DMS 273 (cell line): ENCODE measurements around the gene DNAH3.
"Not testable (repeated sequence)": the region's sequence is repeated elsewhere in the genome, so short reads cannot be mapped to it uniquely, and the experiment has no call there.

Source experiments
- DNase-seq: peaks from one replicate; lab custom pipeline; 2025; ENCODE audit not compliant: unreplicated experiment; lab: John Stamatoyannopoulos, UW

The DNAH3 gene

DNA sequence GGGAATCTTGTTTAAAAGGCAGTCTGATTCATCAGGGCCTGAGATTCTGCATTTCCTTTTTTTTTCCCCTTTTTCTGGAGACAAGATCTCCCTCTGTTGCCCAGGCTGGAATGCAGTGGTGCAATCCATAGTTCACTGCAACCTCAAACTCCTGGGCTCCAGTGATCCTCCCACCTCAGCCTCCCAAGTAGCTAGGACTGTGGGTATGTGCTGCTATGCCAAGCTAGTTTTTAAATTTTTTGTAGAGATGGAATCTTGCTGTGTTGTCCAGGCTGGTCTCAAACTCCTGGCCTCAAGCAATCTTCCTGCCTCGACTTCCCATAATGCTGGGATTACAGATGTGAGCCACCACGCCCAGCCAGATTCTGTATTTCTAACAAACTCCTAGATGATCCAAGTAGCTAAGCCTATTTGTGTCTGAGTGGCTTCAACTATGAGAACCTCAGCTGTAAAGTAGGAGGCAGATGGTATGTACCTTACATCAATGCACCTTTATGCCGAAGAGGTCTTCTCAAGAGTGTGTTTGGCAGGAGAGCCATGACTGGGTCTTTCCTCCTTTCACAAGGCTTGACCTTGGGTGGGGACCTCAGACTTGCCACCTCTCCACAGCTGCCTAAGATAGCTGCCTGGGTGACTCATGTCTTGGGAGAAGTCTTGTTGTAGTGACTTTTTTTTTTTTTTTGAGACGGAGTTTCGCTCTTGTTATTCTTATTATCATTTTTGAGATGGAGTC is 18.8 kb upstream of the DNAH3 start:
- no peak for DNase-seq

DNA sequence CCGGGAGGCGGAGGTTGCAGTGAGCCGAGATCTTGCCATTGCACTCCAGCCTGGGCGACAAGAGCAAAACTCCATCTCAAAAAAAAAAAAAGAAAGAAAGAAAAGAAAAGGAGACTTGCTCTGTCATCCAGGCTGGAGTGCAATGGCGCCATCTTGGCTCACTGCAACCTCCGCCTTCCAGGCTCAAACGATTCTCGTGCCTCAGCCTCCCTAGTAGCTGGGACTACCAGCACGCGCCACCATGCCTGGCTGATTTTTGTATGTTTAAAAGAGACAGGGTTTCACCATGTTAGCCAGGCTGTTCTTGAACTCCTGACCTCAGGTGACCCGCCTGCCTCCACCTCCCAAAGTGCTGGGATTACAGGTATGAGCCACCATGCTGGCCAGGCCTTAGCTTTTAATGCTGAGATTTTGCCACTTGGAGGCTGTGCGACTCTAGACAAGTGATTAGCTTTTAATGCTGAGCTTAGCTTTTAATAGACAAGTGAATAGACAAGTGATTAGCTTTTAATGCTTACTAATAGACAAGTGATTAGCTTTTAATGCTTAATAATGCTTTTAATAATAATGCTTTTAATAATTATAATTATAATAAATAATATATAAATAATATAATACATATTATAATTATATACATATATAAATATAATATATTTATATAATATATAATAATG is 17.4 kb upstream of the DNAH3 start:
- DNase-seq, result no peak

DNA sequence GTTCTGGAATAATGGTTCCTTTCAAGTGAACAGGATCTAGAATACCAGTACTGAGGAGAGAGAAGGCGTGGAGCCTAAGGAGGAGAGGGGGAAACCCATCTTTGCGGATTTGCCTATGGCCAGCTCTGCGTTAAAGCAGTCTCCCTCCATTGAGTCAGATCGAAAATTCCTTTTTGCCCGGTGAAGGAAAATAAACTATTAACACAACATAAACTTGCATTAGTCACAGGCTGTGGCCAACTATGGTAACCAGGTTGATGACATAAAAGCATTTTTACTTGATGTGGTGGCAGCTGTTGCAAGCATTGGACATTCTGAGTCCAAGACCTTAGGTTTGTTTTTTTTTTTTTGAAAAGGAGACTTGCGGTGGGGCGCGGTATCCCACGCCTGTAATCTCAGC is 16.7 kb upstream of the DNAH3 start:
- no peak for DNase-seq

DNA sequence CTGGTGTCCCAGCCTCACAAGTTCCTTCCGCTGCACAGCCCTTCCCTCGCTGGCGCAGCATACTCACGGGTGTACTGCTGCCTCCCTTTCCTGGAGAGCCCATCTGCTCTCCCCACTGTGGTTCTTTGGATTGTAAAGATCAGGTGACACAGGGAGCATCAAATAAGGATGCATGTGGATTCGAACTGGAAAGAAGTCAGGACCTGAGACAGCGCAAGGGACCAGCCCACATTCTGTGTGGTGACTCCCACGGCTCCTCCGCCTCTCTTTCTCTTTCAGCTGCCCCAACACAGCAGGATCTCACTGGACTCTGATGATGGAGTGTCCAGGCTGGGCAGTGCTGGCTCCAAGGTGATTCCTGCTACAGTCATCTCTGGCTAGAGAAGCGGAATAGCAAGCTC is 15.9 kb upstream of the DNAH3 start:
- peak; percentile 10 for DNase-seq

DNA sequence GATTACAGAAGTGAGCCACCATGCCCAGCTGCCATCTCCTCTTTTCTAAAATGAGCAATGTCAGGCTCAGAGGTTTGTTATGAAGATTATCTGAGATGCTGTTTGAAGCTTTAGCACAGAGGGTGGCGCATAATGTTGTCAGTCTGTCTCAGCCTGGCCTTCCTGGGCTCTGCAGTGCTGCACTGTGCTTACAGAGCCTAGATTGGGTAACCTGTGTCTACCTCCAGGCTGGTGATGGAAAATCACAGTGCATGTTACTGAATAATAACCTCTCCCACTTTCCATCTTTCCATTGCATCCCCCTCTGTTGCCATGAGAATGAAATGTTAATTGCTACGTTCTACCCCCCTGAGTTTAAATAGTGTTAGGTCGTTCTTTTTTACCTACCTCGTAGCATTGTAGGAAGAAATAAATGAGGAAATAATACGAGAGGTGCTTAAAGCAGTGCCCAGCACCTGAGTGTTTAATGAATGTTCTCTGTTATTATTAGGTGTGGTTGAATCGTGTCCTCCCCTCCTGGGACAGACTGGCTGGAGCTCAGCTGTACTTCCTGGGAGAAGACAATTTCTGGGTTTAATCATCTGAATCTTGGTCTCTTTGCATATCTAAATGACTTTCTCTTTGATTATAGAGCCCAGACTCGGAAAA is 14.0 kb upstream of the DNAH3 start:
- DNase-seq, result no peak

DNA sequence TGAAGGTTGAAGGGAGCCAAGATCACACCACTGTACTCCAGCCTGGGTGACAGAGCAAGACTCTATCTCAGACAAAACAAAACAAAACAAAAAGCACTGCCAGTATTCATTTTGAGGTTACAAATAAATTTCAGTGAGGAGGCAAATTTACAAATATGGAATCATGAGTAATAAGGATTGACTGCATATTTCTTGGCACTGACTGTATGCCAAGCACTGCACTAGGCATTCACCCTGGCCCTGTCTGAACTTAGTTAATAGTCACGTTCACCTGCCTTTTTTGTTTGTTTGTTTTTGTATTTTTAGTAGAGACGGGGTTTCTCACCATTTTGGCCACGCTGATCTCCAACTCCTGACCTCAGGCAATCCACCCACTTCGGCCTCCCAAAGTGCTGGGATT is 12.9 kb upstream of the DNAH3 start:
- no peak for DNase-seq

DNA sequence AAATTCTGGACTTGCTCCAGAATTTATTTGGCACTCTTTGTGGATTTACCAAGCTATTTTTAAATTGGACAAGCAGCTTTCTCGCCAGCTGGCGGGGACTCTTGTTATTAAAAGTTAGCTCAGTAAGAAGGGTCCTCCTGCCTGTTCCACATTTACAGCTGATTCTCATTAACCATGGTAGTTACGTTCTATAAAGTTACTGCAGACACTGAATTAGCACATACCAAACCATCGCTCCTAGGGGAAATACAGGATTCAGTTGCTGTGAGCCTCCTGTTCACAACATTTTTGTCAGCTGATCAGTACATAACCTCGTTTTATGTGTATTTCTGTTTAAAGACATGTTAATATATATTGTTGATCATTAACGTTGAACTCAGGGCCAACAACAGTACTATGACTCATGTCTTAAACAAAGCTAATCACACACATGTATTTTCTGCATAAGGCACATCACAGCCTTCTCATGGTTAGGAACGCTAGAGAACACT is 12.1 kb upstream of the DNAH3 start:
- peak; percentile 79 for DNase-seq

DNA sequence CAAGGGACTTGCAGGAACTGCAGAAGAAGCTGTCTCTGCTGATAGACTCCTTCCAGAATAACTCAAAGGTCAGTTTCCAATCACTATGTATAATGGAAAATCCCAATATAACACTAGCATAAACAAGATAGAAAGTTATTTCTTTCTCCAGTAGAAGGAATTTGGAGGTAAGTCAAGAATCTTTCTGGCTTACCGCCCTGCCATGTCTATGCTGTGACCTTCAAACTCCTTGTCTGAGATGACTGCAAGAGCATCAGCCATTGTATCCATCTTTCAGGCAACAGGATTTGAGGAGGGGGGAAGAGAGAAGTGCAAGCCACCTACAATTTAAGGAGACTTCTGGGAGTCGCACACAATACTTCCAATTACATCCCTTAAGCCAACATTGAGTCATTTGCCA is 10.6 kb upstream of the DNAH3 start:
- DNase-seq, result no peak

DNA sequence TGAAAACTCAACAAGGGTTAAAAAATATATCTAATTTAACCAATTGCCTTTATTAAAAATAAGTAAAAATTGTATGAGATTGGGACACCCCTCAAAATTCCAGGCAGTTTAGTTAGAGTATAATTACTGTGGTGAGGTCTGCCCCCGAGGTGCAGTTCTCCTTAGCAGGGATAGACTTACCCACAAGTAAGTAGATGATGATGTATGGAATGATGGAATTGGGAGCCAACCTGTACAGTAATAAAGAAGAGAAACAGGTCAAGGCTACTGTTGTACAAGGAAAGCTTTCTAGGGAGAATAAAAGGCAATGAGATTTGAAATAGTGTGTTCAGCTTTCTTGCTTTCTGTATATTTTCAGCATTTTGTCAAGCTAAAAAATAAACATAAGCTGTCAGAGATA is 9.6 kb upstream of the DNAH3 start:
- DNase-seq, result no peak

DNA sequence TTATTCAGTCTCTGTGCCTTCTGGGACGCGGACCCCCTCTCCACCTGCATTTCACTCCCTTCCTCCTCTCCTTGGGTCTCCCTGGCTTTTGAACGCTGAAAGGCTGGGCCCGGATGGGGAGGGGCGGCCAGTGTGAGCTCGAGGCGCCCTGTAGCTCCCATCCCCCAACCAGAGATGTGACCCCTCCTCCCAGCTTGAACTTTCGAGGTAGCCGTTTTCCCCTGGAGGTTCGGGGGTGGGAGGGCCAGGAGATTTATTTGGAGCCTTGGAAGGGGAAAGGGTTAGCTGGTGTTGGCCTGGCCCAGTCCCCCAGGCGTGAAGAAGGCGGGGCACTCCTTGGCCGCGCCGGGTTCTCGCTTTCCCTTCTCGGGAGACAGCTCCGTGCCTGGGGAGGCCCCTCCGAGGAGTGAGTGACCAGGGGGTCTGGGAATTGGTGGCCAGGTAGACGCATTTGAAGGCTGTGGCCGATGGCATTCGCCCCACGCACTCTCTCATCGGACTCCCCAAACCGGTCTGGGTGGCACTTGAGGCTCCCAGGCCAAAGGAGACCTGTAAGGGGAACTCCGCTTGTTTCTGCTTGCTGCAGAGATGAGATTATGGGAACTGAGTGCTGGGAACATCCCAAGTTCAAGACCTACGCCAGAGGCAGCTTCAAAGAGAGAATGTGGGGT is 8.8 kb upstream of the DNAH3 start:
- no peak for DNase-seq

DNA sequence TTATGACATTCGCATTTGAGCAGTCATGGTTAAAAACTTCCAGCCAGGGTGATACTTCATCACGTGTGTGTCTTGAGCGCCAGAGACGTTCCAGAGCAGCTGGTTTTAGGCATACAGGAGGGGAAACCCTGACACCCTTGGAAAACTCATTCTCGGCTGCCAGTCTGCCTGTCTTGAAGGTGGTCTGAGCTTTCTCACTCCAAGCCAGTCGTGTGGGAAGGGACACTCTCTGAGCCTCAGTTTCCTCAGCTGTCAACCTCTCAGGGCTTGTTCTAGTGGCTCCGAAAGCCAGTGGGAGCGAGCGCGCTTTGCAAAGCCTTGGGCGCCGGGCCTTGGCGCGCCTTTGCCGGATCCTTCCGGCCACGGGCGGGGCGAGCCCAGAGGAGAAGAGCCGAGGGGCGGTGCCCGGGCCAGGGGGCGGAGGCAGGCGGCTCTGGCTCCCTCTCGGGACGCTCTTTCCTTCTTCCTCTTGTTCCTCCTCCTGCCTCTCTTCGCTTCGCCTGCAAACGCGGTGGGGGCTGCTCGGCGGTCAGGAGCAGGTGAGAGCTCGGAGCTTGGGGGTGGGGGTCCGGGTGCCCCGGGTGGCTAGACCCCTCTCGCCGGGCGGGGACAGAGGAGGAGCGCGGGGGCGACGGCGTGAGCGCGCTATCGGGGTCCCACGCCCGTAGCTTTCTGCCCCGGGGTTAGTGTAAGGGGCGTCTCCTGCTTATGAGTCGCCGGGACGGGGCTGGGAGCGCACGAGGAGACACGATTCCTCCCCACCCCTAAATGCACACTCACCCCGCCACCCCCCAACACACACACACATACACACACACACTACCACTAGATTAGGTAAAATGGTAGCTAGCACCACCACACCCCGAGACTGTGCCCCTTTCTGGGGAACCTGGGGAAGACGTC is 7.8 kb upstream of the DNAH3 start, which contains the start of gene LDAF1:
Gene LDAF1, plus strand, starts transcription at position 467 of the 903 bp plus-strand sequence. CDS start 2,509 bp downstream, outside the sequence.
- DNase-seq, result peak; percentile 93

DNA sequence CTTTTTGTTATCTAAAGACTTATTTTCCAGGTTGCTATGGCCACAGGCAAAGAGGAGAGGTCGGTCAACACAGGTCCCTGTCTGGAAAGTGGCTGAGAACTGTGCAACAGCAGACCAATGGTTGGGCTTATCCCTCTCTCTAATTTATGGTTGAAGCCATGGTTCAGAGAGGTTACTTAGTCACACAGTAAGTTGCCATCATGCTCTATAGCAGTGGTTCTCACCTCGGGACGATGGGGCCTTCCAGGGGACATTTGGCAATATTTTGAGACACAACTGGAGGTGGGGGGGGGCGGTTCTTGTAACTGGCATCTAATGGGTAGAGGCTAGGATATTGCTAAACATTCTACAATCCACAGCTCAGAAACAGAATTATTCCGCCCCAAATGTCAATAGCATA is 7.0 kb upstream of the DNAH3 start:
- DNase-seq, result no peak

DNA sequence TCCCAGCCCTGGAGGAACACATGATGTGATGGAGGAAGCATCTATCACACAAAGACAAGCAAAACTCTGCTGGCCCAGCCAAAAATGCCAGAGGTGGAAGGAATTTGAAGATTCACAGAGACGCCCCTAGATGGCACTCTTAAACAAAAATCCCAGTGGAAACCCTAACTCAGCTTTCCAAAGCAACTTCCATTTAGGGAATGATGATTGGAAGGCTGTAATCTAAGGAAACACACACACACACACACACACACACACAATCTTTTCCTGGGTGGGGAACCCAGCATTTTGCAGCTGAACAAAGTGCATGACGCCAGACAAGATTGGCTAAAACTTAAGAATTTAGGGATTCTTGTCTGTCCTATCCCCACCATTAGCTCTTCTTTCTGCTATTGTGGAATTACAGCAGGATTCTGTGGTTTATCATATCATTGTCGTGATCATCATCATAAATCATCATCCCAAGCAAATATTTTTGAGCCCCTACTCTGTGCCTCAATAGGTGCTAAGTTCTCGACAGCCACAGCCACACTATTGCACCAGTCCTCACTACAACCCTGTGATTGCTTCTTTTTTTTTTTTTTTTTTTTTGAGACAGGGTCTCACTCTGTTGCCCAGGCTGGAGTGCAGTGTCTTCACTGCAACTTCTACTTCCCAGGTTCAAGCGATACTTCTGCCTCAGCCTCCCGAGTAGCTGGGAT is 6.3 kb upstream of the DNAH3 start:
- DNase-seq, result peak; percentile 83

DNA sequence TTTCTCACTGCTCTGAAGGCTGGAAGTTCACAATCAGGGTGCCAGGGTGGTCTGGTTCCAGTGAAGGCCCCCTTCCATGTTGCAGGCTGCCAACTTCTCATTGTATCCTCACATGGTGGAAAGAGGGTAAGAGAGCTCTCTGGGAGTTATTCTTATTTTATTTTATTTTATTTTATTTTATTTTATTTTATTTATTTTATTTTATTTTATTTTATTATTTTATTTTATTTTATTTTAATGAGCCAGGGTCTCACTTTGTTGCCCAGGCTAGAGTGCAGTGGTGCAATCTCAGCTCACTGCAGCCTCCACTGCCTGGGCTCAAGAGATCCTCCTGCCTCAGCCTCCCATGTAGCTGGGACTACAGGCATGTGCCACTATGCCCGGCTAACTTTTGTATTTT is 5.4 kb upstream of the DNAH3 start:
- DNase-seq, result not testable (repeated sequence)

DNA sequence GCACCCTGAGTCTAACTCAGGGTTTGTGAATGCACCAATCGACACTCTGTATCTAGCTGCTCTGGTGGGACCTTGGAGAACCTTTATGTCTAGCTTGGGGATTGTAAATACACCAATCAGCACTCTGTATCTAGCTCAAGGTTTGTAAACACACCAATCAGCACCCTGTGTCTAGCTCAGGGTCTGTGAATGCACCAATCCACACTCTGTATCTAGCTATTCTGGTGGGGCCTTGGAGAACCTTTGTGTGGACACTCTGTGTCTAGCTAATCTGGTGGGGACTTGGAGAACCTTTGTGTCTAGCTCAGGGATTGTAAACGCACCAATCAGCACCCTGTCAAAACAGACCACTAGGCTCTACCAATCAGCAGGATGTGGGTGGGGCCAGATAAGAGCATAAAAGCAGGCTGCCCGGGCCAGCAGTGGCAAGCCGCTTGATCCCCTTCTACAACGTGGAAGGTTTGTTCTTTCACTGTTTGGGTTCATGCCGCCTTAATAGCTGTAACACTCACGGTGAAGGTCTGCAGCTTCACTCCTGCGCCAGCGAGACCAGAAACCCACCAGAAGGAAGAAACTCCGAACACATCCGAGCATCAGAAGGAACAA is 2.6 kb upstream of the DNAH3 start:
- not testable (repeated sequence) for DNase-seq

DNA sequence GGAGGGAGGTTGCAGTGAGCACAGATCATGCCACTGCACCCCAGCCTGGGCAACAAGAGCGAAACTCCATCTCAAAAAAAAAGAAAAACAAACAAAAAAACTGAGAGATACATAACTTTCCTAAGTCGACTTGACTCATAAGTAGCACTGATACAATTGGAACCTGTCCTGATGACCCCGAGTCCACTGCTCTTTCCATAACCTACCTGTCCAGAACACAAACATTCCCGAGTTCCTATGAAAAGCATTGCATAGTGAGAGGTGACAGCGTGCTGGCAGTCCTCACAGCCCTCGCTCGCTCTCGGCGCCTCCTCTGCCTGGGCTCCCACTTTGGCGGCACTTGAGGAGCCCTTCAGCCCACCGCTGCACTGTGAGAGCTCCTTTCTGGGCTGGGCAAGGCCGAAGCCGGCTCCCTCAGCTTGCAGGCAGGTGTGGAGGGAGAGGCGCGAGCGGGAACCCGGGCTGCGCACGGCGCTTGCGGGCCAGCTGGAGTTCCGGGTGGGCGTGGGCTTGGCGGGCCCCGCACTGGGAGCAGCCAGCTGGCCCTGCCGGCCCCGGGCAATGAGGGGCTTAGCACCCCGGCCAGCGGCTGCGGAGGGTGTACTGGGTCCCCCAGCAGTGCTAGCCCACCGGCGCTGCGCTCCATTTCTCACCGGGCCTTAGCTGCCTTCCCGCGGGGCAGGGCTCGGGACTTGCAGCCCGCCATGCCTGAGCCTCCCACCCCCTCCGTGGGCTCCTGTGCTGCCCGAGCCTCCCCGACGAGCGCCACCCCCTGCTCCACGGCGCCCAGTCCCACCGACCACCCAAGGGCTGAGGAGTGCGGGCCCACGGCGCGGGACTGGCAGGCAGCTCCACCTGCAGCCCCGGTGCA is 1.7 kb upstream of the DNAH3 start:
- DNase-seq, result not testable (repeated sequence)

DNA sequence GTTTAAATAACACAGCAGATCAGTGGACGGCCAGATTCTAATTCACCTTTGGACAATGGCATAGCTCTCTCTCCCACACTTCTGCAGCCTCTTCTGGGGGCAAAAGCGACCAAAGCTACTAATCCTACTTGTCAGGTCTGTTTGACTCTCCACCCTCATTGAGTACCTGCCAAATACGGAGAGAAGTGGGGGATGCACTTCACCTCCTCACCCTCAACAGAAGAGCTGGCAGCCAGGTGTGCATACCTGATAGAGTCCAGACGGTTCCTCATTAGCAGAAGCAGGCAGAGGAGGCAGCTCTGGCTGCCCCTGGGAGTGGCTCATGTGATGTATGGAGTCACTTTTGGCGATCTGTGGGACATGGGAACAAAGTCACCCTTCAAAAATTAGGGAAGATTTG is 4.9 kb downstream of the DNAH3 start:
- no peak for DNase-seq

DNA sequence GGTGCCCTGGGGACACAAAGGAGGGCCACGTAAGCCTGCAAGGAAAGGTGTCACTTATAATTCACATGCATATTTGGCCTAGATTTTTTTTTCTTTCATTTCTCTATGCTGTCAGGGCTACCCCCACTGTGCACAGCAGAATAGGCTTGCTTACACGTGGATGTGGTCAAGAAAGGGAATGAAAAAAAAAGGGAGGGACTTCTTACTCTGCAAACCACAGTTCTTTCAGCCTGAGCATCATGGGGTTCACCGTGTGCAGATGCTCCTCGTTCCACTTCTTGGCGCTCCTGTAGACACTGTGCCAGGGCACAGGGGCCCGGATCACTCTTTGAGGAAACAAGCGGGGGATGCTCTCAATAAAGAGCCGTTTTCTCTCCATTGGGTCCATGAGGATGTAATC is 16.6 kb downstream of the DNAH3 start:
- no peak for DNase-seq
